ENCODE measurements around the gene TXNRD2. TPM values are rescaled to one million over a fixed set of nuclear protein-coding genes. Genes with fewer than 3 reads are reported as not detected.

The TXNRD2 gene
- total and polyA plus RNA-seq, 7 donors: 13.7 to 35.1 (median 21.1) TPM

DNA sequence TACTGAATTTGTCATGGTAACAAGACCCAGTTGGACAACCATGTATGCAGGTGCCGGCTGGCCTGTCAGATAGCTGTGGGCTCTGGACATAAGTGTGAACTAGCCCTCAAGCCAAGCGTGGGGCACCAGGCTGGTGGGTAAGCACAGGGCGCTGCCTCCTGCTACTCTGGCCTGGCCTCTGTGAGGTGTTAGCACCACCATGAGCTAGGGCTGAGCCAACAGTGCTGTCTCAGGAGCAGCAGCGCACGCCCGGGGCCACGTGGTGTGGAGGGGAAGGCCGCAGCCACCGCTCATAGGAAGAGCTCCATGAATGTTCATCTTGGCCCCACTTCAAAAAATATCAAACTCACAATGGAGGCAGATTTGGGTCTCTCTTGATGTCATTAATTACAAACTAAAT is 51.7 kb downstream of the TXNRD2 start:
- no peak overlapping the region for H3K4me3 ChIP-seq
- H3K4me1 ChIP-seq: peaks cover 12% of the 10 kb centered on the region
- no peak for TF ChIP-seq CTCF (IDR thresholded peaks at IDR 0.05)
- H3K36me3 ChIP-seq (ENCODE audit: insufficient read depth in 1 of 2, low read depth in 1 of 2): peaks cover 5 to 34% of the 10 kb centered on the region in 2 donors
- no peak for ATAC-seq
- no peak overlapping the region for H3K27ac ChIP-seq
- 87 to 92% (median 91%) methylated on average over 9 of the region's 9 CpGs for WGBS, 3 donors
- no peaks in the 10 kb centered on the region for H3K27me3 ChIP-seq (ENCODE audit: insufficient read depth in 3 of 3, low read length in 2 of 3)
- H3K9me3 ChIP-seq: no peaks in the 10 kb centered on the region
- intact Hi-C loops (cut with DNase I): loop anchor here in 1 of 2 donors (5.0 kb wide), 1 partner anchor 733 kb away; no protein-coding TSS in a partner anchor
- DNase-seq: peak; percentile 7 to 41

GRCh38 chr22:19888131-19888746 is 53.4 kb downstream of the TXNRD2 start:
- Histone ChIP-seq H3K4me1 (peaks cover 12% of the 10 kb centered on the region), H3K36me3 (ENCODE audit: insufficient read depth in 1 of 2, low read depth in 1 of 2) (peaks cover 0 to 17% of the 10 kb centered on the region in 2 donors), H3K4me3 (no peak overlapping the region), H3K9me3 (no peaks in the 10 kb centered on the region), H3K27me3 (ENCODE audit: insufficient read depth in 3 of 3, low read length in 2 of 3) (no peaks in the 10 kb centered on the region), H3K27ac (no peak overlapping the region)
- intact Hi-C loops (cut with DNase I): loop anchor here in 1 of 2 donors (5.0 kb wide), 1 partner anchor 731 kb away; no protein-coding TSS in a partner anchor
- no peak for ATAC-seq
- peak; percentile 10 to 52 for DNase-seq
- 91 to 93% (median 93%) methylated on average over 17 of the region's 17 CpGs for WGBS, 3 donors
- TF ChIP-seq CTCF (IDR thresholded peaks at IDR 0.05): no peak

GRCh38 chr22:19887256-19887985 is 54.2 kb downstream of the TXNRD2 start:
- H3K27ac ChIP-seq: no peak overlapping the region
- no peaks in the 10 kb centered on the region for H3K9me3 ChIP-seq
- H3K36me3 ChIP-seq (ENCODE audit: insufficient read depth in 1 of 2, low read depth in 1 of 2): peaks cover 0 to 20% of the 10 kb centered on the region in 2 donors
- H3K4me1 ChIP-seq: peaks cover 12% of the 10 kb centered on the region
- intact Hi-C loops (cut with DNase I): loop anchor here in 1 of 2 donors (5.0 kb wide), 1 partner anchor 730 kb away; no protein-coding TSS in a partner anchor
- no peak overlapping the region for H3K4me3 ChIP-seq
- ATAC-seq (no peak), DNase-seq (peak; percentile 11 to 35)
- no peak for TF ChIP-seq CTCF (IDR thresholded peaks at IDR 0.05)
- H3K27me3 ChIP-seq (ENCODE audit: insufficient read depth in 3 of 3, low read length in 2 of 3): no peaks in the 10 kb centered on the region
- WGBS, 3 donors: 73 to 86% (median 74%) methylated on average over 16 of the region's 16 CpGs

DNA sequence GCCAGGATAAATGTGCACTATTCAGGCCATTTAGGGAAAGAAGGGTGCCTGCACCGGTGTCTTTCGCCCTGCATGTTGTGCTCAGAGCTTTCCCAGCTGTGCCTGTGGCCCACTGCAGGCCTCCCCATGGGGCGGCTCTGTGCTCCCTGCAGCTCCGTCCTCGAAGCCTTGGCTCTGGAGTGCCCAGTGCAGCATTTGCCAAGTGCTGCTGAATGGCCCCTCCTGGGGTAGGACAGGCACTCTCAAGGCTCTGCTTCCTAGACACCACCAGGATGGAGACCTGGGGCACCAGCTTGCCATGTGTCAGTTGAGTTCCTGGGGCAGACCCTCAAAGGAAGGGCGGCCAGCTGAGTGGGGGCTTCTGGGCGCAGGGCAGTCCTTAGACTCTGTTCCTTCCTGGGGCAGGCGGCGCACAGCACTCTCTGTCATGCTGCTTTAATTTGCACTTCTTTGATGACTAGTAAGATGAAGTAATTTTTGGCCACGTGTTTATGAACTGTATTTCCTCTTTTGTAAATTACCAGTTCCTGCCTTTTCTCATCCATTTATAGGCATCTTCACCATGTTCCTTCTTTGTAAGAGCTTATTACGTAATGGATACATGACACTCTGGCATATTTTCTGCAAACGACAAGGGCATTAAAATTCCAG is 54.9 kb downstream of the TXNRD2 start:
- Histone ChIP-seq H3K9me3 (no peaks in the 10 kb centered on the region), H3K4me3 (no peak overlapping the region), H3K27me3 (ENCODE audit: insufficient read depth in 3 of 3, low read length in 2 of 3) (no peaks in the 10 kb centered on the region), H3K4me1 (peaks cover 8% of the 10 kb centered on the region), H3K27ac (no peak overlapping the region), H3K36me3 (ENCODE audit: insufficient read depth in 1 of 2, low read depth in 1 of 2) (peaks cover 0 to 13% of the 10 kb centered on the region in 2 donors)
- intact Hi-C loops (cut with DNase I): loop anchor here in 1 of 2 donors (5.0 kb wide), 1 partner anchor 729 kb away; no protein-coding TSS in a partner anchor
- no peak for TF ChIP-seq CTCF (IDR thresholded peaks at IDR 0.05)
- WGBS, 3 donors: 61 to 66% (median 62%) methylated on average over 12 of the region's 12 CpGs
- ATAC-seq: peak in 2 of 4 donors; percentile 25 to 35
- peak; percentile 25 to 57 for DNase-seq
